ENCODE results near the gene DNAL1.
A peak's percentile ranks its signal among the peaks of the same experiment; 100 is the strongest.

The DNAL1 gene

GRCh38 chr14:73723406-73723796, 78.6 kb downstream of the DNAL1 start:
- peak overlapping the region; percentile 76 for H3K27ac Mint-ChIP-seq
- peaks cover 6% of the 10 kb centered on the region for H3K36me3 Mint-ChIP-seq
- no peaks in the 10 kb centered on the region for H3K27me3 Mint-ChIP-seq
- no peaks in the 10 kb centered on the region for H3K9me3 Mint-ChIP-seq
- H3K4me1 Mint-ChIP-seq, result peaks cover 9% of the 10 kb centered on the region
- H3K4me3 Mint-ChIP-seq, result no peak overlapping the region

GRCh38 chr14:73723797-73724661, 79.2 kb downstream of the DNAL1 start:
- Mint-ChIP-seq H3K27me3 (no peaks in the 10 kb centered on the region), H3K4me1 (peaks cover 16% of the 10 kb centered on the region), H3K4me3 (no peak overlapping the region), H3K9me3 (no peaks in the 10 kb centered on the region), H3K27ac (peak overlapping the region; percentile 76), H3K36me3 (peaks cover 6% of the 10 kb centered on the region)

- Mint-ChIP-seq H3K4me1 (peaks cover 22% of the 10 kb centered on the region), H3K9me3 (no peaks in the 10 kb centered on the region), H3K4me3 (no peak overlapping the region), H3K27ac (peak overlapping the region; percentile 84), H3K36me3 (peaks cover 6% of the 10 kb centered on the region), H3K27me3 (no peaks in the 10 kb centered on the region)
Measured at GRCh38 chr14:73724696-73725095, 79.9 kb downstream of the DNAL1 start.

- H3K4me3 Mint-ChIP-seq, result no peak overlapping the region
- peaks cover 10% of the 10 kb centered on the region for H3K36me3 Mint-ChIP-seq
- H3K27me3 Mint-ChIP-seq, result no peaks in the 10 kb centered on the region
- H3K27ac Mint-ChIP-seq, result peak overlapping the region; percentile 84
- no peaks in the 10 kb centered on the region for H3K9me3 Mint-ChIP-seq
- peaks cover 25% of the 10 kb centered on the region for H3K4me1 Mint-ChIP-seq
Measured at GRCh38 chr14:73725116-73726024, 80.6 kb downstream of the DNAL1 start.

GRCh38 chr14:73726025-73726961, 81.5 kb downstream of the DNAL1 start:
- no peaks in the 10 kb centered on the region for H3K9me3 Mint-ChIP-seq
- peak overlapping the region; percentile 72 for H3K27ac Mint-ChIP-seq
- H3K4me3 Mint-ChIP-seq, result no peak overlapping the region
- H3K36me3 Mint-ChIP-seq, result peaks cover 11% of the 10 kb centered on the region
- no peaks in the 10 kb centered on the region for H3K27me3 Mint-ChIP-seq
- peaks cover 27% of the 10 kb centered on the region for H3K4me1 Mint-ChIP-seq

GRCh38 chr14:73727166-73727565, 82.4 kb downstream of the DNAL1 start:
- Mint-ChIP-seq H3K27ac (peak overlapping the region; percentile 68), H3K27me3 (no peaks in the 10 kb centered on the region), H3K4me3 (no peak overlapping the region), H3K9me3 (no peaks in the 10 kb centered on the region), H3K4me1 (peaks cover 31% of the 10 kb centered on the region), H3K36me3 (peaks cover 14% of the 10 kb centered on the region)

GRCh38 chr14:73728717-73729330, 84.0 kb downstream of the DNAL1 start:
- H3K4me1 Mint-ChIP-seq, result peaks cover 27% of the 10 kb centered on the region
- H3K36me3 Mint-ChIP-seq, result peaks cover 10% of the 10 kb centered on the region
- H3K27ac Mint-ChIP-seq, result peak overlapping the region; percentile 70
- no peaks in the 10 kb centered on the region for H3K27me3 Mint-ChIP-seq
- no peaks in the 10 kb centered on the region for H3K9me3 Mint-ChIP-seq
- H3K4me3 Mint-ChIP-seq, result no peak overlapping the region

GRCh38 chr14:73729556-73730265, 84.9 kb downstream of the DNAL1 start:
- Mint-ChIP-seq H3K36me3 (peaks cover 12% of the 10 kb centered on the region), H3K9me3 (no peaks in the 10 kb centered on the region), H3K4me1 (peaks cover 27% of the 10 kb centered on the region), H3K27me3 (no peaks in the 10 kb centered on the region), H3K27ac (peak overlapping the region; percentile 4), H3K4me3 (no peak overlapping the region)

GRCh38 chr14:73731111-73731510, 86.3 kb downstream of the DNAL1 start:
- Mint-ChIP-seq H3K27ac (no peak overlapping the region), H3K4me1 (peaks cover 27% of the 10 kb centered on the region), H3K36me3 (peaks cover 12% of the 10 kb centered on the region), H3K4me3 (no peak overlapping the region), H3K9me3 (no peaks in the 10 kb centered on the region), H3K27me3 (no peaks in the 10 kb centered on the region)

- Mint-ChIP-seq H3K9me3 (no peaks in the 10 kb centered on the region), H3K27me3 (no peaks in the 10 kb centered on the region), H3K36me3 (peaks cover 12% of the 10 kb centered on the region), H3K4me1 (peaks cover 30% of the 10 kb centered on the region), H3K4me3 (no peak overlapping the region), H3K27ac (peak overlapping the region; percentile 81)
Measured at GRCh38 chr14:73732006-73732405, 87.2 kb downstream of the DNAL1 start.

GRCh38 chr14:73736842-73737241, 92.1 kb downstream of the DNAL1 start:
- Mint-ChIP-seq H3K9me3 (no peaks in the 10 kb centered on the region), H3K4me3 (no peak overlapping the region), H3K36me3 (peaks cover 8% of the 10 kb centered on the region), H3K27me3 (no peaks in the 10 kb centered on the region), H3K4me1 (peaks cover 36% of the 10 kb centered on the region), H3K27ac (peak overlapping the region; percentile 74)

- Mint-ChIP-seq H3K27ac (no peak overlapping the region), H3K4me3 (no peak overlapping the region)
Measured at GRCh38 chr14:73738518-73739173, 93.9 kb downstream of the DNAL1 start.

GRCh38 chr14:73739174-73739898, 94.5 kb downstream of the DNAL1 start:
- Mint-ChIP-seq H3K9me3 (no peaks in the 10 kb centered on the region), H3K27ac (no peak overlapping the region), H3K4me3 (no peak overlapping the region), H3K27me3 (no peaks in the 10 kb centered on the region), H3K4me1 (peaks cover 56% of the 10 kb centered on the region), H3K36me3 (peaks cover 5% of the 10 kb centered on the region)

More at GRCh38 chr14:73738518-73739173, 93.9 kb downstream of the DNAL1 start:
- Mint-ChIP-seq H3K27me3 (no peaks in the 10 kb centered on the region), H3K4me1 (peaks cover 50% of the 10 kb centered on the region), H3K36me3 (peaks cover 5% of the 10 kb centered on the region), H3K9me3 (no peaks in the 10 kb centered on the region)

Data from activated naive CD4-positive, alpha-beta T cell treated with anti-CD3 and anti-CD28 coated beads, Interleukin-2, amount 50 U/mL, for 24 hours (primary cell).